ENCODE measurements around the gene FBL. TPM values are rescaled to one million over a fixed set of nuclear protein-coding genes. Genes with fewer than 3 reads are reported as not detected.
A peak's percentile ranks its signal among the peaks of the same experiment; 100 is the strongest.

FBL gene
- total and polyA plus RNA-seq, 10 of the 15 experiments (the other 5 are each of a cell fraction or from before 2014, with no cell fraction given) = 156 to 1,083 (median 478) TPM

- TF ChIP-seq NFIC (IDR thresholded peaks at IDR 0.05; ENCODE audit: low read depth, low read length) (no peak), BHLHE40 (IDR thresholded peaks at IDR 0.05; ENCODE audit: borderline replicate concordance in 1 of 2, low read depth in 2 of 2, low read length in 1 of 2) (peak; percentile 96 to 97), MYB (IDR thresholded peaks at IDR 0.05; ENCODE audit: borderline replicate concordance, low read depth, low read length) (no peak), NRF1 (conservative IDR thresholded peaks at IDR 0.05; ENCODE audit: low read depth, low read length) (peak; percentile 99), IRF5 (IDR thresholded peaks at IDR 0.05; ENCODE audit: borderline replicate concordance) (no peak), GABPA (IDR thresholded peaks at IDR 0.05; ENCODE audit: low read depth) (no peak), HCFC1 (IDR thresholded peaks at IDR 0.05; ENCODE audit: low read length) (peak; percentile 54), KDM1A (IDR thresholded peaks at IDR 0.05; ENCODE audit: borderline replicate concordance) (no peak), ASH2L (IDR thresholded peaks at IDR 0.05; ENCODE audit: borderline replicate concordance, low read depth) (no peak; the same call in 1 of the 2 replicates), POU2F2 (IDR thresholded peaks at IDR 0.05; ENCODE audit: borderline replicate concordance, low read depth, low read length) (peak; percentile 6; the same call in 1 of the 3 replicates), NR2C1 (IDR thresholded peaks at IDR 0.05) (no peak), LARP7 (IDR thresholded peaks at IDR 0.05) (peak; percentile 65), CEBPB (IDR thresholded peaks at IDR 0.05; ENCODE audit: borderline replicate concordance in 1 of 2, low read depth in 2 of 2, low read length in 2 of 2) (peak in 1 of 2 experiments; percentile 50; a peak in 1 of 4 replicates), IKZF2 (IDR thresholded peaks at IDR 0.05) (no peak), ZBTB40 (IDR thresholded peaks at IDR 0.05; ENCODE audit: borderline replicate concordance) (peak; percentile 68; the same call in 1 of the 2 replicates), TCF12 (IDR thresholded peaks at IDR 0.05; ENCODE audit: low read depth, low read length) (peak; percentile 88), HDAC2 (IDR thresholded peaks at IDR 0.05) (no peak), ZNF622 (IDR thresholded peaks at IDR 0.05) (no peak), BCL11A (IDR thresholded peaks at IDR 0.05; ENCODE audit: low read depth, low read length) (no peak), SUPT20H (IDR thresholded peaks at IDR 0.05; ENCODE audit: borderline replicate concordance, control insufficient read depth, low read depth, low read length) (no peak)
- TF ChIP-seq, protein P1, sequence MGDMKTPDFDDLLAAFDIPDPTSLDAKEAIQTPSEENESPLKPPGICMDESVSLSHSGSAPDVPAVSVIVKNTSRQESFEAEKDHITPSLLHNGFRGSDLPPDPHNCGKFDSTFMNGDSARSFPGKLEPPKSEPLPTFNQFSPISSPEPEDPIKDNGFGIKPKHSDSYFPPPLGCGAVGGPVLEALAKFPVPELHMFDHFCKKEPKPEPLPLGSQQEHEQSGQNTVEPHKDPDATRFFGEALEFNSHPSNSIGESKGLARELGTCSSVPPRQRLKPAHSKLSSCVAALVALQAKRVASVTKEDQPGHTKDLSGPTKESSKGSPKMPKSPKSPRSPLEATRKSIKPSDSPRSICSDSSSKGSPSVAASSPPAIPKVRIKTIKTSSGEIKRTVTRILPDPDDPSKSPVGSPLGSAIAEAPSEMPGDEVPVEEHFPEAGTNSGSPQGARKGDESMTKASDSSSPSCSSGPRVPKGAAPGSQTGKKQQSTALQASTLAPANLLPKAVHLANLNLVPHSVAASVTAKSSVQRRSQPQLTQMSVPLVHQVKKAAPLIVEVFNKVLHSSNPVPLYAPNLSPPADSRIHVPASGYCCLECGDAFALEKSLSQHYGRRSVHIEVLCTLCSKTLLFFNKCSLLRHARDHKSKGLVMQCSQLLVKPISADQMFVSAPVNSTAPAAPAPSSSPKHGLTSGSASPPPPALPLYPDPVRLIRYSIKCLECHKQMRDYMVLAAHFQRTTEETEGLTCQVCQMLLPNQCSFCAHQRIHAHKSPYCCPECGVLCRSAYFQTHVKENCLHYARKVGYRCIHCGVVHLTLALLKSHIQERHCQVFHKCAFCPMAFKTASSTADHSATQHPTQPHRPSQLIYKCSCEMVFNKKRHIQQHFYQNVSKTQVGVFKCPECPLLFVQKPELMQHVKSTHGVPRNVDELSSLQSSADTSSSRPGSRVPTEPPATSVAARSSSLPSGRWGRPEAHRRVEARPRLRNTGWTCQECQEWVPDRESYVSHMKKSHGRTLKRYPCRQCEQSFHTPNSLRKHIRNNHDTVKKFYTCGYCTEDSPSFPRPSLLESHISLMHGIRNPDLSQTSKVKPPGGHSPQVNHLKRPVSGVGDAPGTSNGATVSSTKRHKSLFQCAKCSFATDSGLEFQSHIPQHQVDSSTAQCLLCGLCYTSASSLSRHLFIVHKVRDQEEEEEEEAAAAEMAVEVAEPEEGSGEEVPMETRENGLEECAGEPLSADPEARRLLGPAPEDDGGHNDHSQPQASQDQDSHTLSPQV (IDR thresholded peaks at IDR 0.05) = no peak
Observed at GRCh38 chr19:39833464-39834286, 12.5 kb downstream of the FBL start, which contains the start of gene DYRK1B (continued).

Data from GM12878 (cell line).